22Rv1 (cell line): ENCODE measurements around the gene HEPACAM.

Source experiments
- CTCF ChIP-seq: fragments of 450-650 bp; IDR thresholded peaks from 2 replicates; pipeline ENCODE4 v1.5.1; 2017; ENCODE audit warnings: mild to moderate bottlenecking
- ZFX ChIP-seq: fragments of 450-650 bp; IDR thresholded peaks from 2 replicates; pipeline ENCODE4 v1.6.1; 2017; ENCODE audit warnings: antibody characterized with exemption, borderline replicate concordance

DNA sequence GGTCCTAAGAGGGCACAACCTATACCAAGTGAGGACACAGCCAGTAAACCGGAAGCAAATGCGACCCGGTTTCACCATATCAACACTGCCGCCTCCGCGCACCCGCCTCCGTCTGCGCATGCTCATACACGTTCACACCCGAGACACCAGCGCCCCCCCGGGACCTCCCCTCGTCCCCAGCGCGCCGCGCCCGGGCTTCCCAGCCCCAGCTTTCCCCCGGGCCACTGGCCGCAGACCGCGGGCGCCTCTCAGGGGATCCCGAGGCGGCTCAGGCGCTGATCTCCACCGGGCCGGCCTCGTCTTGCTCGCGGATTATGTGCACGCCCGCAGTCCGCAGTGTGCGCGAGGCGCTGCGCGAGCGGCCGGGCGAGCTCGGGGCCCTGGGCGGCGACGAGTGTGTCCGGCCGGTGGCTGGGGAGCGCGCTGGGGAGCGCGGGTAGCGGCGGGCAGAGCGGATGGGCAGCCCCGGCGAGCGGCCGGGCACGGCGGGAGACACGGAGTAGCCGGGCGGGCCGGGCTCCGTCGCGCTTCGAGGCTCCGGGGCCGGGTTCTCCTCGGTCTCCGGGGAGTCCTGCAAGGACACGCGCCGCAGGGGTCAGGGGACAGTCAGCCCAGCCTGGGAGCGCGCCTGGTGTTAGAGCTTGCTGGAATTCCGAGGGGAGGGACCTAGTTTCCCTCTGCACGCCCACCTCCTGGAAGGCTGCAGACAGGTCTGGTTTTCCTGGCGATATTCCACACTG is 14.8 kb downstream of the HEPACAM start:
- TF ChIP-seq CTCF = no peak
- no peak for TF ChIP-seq ZFX
